Neutrophil (primary cell): ENCODE measurements around the gene PRAMEF1.

ENCODE experiments used
- H3K27ac ChIP-seq: fragments of 200-600 bp; sonication (generic); 2 replicates; pipeline ENCODE4 v1.5.1; 2016; ENCODE audit warnings: mild to moderate bottlenecking, moderate library complexity
- H3K27me3 ChIP-seq: fragments of 200-600 bp; sonication (generic); 2 replicates; pipeline ENCODE4 v1.6.0; 2016; ENCODE audit warnings: mild to moderate bottlenecking
- H3K36me3 ChIP-seq: fragments of 200-600 bp; sonication (generic); 2 replicates; pipeline ENCODE4 v1.5.1; 2017
- H3K4me1 ChIP-seq, 2 experiments: fragments of 200-600 bp in 1 of 2; sonication (generic) in 1 of 2; 1 replicate in 1 of 2; 2 replicates in 1 of 2; pipeline versions ENCODE4 v1.5.1 to v1.6.1; 2013 to 2016; ENCODE audit warnings: low read depth in 1 of 2, low read length in 1 of 2, mild to moderate bottlenecking in 1 of 2, moderate library complexity in 1 of 2; ENCODE audit not compliant: control insufficient read depth in 1 of 2, insufficient read depth in 1 of 2
- H3K4me3 ChIP-seq, 2 experiments: fragments of 200-600 bp in 1 of 2; sonication (generic) in 1 of 2; 1 replicate in 1 of 2; 2 replicates in 1 of 2; pipeline ENCODE4 v1.5.1; 2013 to 2016; ENCODE audit warnings: low read depth in 1 of 2, low read length in 1 of 2, mild to moderate bottlenecking in 1 of 2, moderate library complexity in 1 of 2
- H3K9me3 ChIP-seq: fragments of 200-600 bp; sonication (generic); 2 replicates; pipeline ENCODE4 v1.5.1; 2016
- CTCF ChIP-seq: fragments of 200-600 bp; sonication (generic); IDR thresholded peaks from 2 replicates; pipeline ENCODE4 v1.5.1; 2016; ENCODE audit warnings: antibody characterized with exemption

The PRAMEF1 gene

GRCh38 chr1:12754738-12755137, 36.5 kb upstream of the PRAMEF1 start:
- peaks cover 3% of the 10 kb centered on the region for H3K9me3 ChIP-seq
- TF ChIP-seq CTCF, result no peak

GRCh38 chr1:12756273-12756672, 34.9 kb upstream of the PRAMEF1 start:
- Histone ChIP-seq H3K4me3 (no peak overlapping the region), H3K27me3 (peaks cover 66% of the 10 kb centered on the region), H3K9me3 (no peaks in the 10 kb centered on the region), H3K36me3 (no peaks in the 10 kb centered on the region), H3K27ac (no peak overlapping the region), H3K4me1 (no peaks in the 10 kb centered on the region)
- TF ChIP-seq CTCF, result no peak

More at GRCh38 chr1:12754738-12755137, 36.5 kb upstream of the PRAMEF1 start:
- Histone ChIP-seq H3K36me3 (no peaks in the 10 kb centered on the region), H3K4me3 (no peak overlapping the region), H3K4me1 (no peaks in the 10 kb centered on the region), H3K27ac (no peak overlapping the region), H3K27me3 (peaks cover 59% of the 10 kb centered on the region)

GRCh38 chr1:12756768-12757413, 34.3 kb upstream of the PRAMEF1 start:
- Histone ChIP-seq H3K36me3 (no peaks in the 10 kb centered on the region), H3K27me3 (peaks cover 66% of the 10 kb centered on the region), H3K27ac (no peak overlapping the region), H3K4me1 (no peaks in the 10 kb centered on the region), H3K9me3 (no peaks in the 10 kb centered on the region), H3K4me3 (no peak overlapping the region)
- no peak for TF ChIP-seq CTCF

DNA sequence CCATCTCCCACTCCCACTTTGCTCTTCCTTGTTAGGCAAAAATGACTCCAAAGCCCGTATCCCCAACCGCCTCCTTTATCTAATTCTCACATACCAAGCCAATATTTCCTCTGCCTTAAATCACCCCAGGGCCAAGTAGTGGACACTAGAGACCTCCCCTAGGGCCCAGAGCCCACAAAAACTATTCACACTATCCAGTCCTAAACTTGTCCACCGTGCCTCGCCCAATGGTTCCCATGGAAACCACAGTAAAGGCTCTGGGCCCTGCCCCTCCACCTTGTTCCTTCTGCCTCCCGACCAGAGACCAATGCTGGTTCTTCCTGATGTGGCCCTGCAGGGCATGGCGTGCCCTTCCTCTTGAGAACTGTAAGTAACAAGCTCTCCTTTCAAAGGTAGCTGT, 33.4 kb upstream of the PRAMEF1 start:
- Histone ChIP-seq H3K27ac (no peak overlapping the region), H3K9me3 (no peaks in the 10 kb centered on the region), H3K27me3 (peaks cover 57% of the 10 kb centered on the region), H3K36me3 (no peaks in the 10 kb centered on the region), H3K4me3 (no peak overlapping the region), H3K4me1 (no peaks in the 10 kb centered on the region)
- no peak for TF ChIP-seq CTCF

DNA sequence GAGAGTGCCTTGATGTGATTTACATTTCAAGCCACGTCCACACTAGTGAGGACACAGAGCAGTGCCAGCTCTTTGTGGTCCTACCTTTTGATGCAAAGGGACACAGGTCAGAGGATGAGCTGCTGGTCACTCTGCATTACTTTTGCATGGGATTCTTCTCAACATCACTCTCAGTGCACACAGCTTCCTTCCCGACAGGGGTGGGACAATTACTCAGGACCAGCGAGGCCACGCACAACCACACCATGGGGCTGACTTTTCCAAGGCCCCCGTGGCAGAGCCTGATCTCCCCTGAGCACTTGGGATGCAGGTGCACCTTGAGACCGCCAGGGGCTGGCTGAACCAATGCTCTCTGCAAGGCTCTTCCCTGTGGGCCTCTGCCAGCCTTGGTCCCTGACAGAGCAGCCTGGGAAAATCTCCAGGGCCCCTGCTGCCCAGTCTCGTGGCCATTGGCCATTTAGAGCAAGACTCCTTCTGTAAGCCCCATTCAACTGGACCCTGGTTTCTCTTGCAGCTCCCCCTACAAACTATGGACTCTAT, 30.9 kb upstream of the PRAMEF1 start:
- peaks cover 47% of the 10 kb centered on the region for H3K27me3 ChIP-seq
- no peak for TF ChIP-seq CTCF
- no peaks in the 10 kb centered on the region for H3K9me3 ChIP-seq
- H3K27ac ChIP-seq, result no peak overlapping the region
- no peaks in the 10 kb centered on the region for H3K36me3 ChIP-seq
- H3K4me3 ChIP-seq, result no peak overlapping the region
- H3K4me1 ChIP-seq, result no peaks in the 10 kb centered on the region
